Loucy (cell line): ENCODE data around the gene RPS5.
A peak's percentile ranks its signal among the peaks of the same experiment; 100 is the strongest.
"Not testable (repeated sequence)": the region's sequence is repeated elsewhere in the genome, so short reads cannot be mapped to it uniquely, and the experiment has no call there.

Source experiments
- H2AFZ ChIP-seq: fragments of 200-600 bp; sonication (generic); 2 replicates; pipeline ENCODE4 v1.6.0; 2016; ENCODE audit warnings: antibody characterized with exemption, mild to moderate bottlenecking, low read length, moderate library complexity
- H3F3A ChIP-seq: fragments of 200-600 bp; 2 replicates; pipeline ENCODE4 v1.6.0; 2016; ENCODE audit warnings: antibody characterized with exemption, low read depth, mild to moderate bottlenecking
- H3K27me3 ChIP-seq: fragments of 200-600 bp; sonication (generic); 2 replicates; pipeline ENCODE4 v1.6.1; 2014; ENCODE audit warnings: low read length, mild to moderate bottlenecking; ENCODE audit not compliant: insufficient read depth, poor library complexity, severe bottlenecking
- H3K36me3 ChIP-seq: fragments of 200-600 bp; sonication (generic); 2 replicates; pipeline ENCODE4 v1.6.1; 2016; ENCODE audit warnings: low read length; ENCODE audit not compliant: insufficient read depth
- H3K4me1 ChIP-seq: fragments of 200-600 bp; sonication (generic); 2 replicates; pipeline ENCODE4 v1.5.1; 2014; ENCODE audit warnings: low read length, mild to moderate bottlenecking; ENCODE audit not compliant: insufficient read depth, poor library complexity, severe bottlenecking
- H3K4me2 ChIP-seq: fragments of 200-600 bp; sonication (generic); 2 replicates; pipeline ENCODE4 v1.6.0; 2014; ENCODE audit warnings: antibody characterized with exemption, low read length, low read depth, mild to moderate bottlenecking; ENCODE audit not compliant: poor library complexity, severe bottlenecking
- H3K4me3 ChIP-seq: fragments of 200-600 bp; sonication (generic); 2 replicates; pipeline ENCODE4 v1.5.1; 2014; ENCODE audit warnings: low read length, mild to moderate bottlenecking, mixed read lengths; ENCODE audit not compliant: poor library complexity, severe bottlenecking
- H3K79me2 ChIP-seq: fragments of 200-600 bp; sonication (generic); 2 replicates; pipeline ENCODE4 v1.6.1; 2014; ENCODE audit warnings: low read length; ENCODE audit not compliant: insufficient read depth
- H3K9ac ChIP-seq: fragments of 200-600 bp; sonication (generic); 2 replicates; pipeline ENCODE4 v1.6.0; 2014; ENCODE audit warnings: mild to moderate bottlenecking, low read depth, low read length, moderate library complexity; ENCODE audit not compliant: poor library complexity, severe bottlenecking
- H3K9me2 ChIP-seq: fragments of 200-600 bp; sonication (generic); replicated peaks from 2 replicates; pipeline ENCODE4 v1.6.1; 2016; ENCODE audit warnings: low read depth, low read length, mixed read lengths
- H3K9me3 ChIP-seq: fragments of 200-600 bp; sonication (generic); 2 replicates; pipeline ENCODE4 v1.6.1; 2014; ENCODE audit warnings: mild to moderate bottlenecking, antibody characterized with exemption, low read length, low read depth; ENCODE audit not compliant: insufficient read depth
- H4K20me1 ChIP-seq: fragments of 200-600 bp; sonication (generic); 2 replicates; pipeline ENCODE4 v1.6.0; 2014; ENCODE audit warnings: antibody characterized with exemption, low read length, mild to moderate bottlenecking; ENCODE audit not compliant: insufficient read depth, poor library complexity, severe bottlenecking
- EZH2phosphoT487 ChIP-seq: fragments of 200-600 bp; IDR thresholded peaks from 2 replicates; pipeline ENCODE4 v1.6.1; 2018; ENCODE audit warnings: antibody characterized with exemption, mild to moderate bottlenecking, moderate library complexity, borderline replicate concordance
- TF ChIP-seq, protein P1 (sequence below): fragments of 200-600 bp; sonication (generic); conservative IDR thresholded peaks from 2 replicates; pipeline ENCODE4 v1.5.1; 2014; ENCODE audit warnings: mild to moderate bottlenecking, antibody characterized with exemption, low read length

Gene RPS5

DNA sequence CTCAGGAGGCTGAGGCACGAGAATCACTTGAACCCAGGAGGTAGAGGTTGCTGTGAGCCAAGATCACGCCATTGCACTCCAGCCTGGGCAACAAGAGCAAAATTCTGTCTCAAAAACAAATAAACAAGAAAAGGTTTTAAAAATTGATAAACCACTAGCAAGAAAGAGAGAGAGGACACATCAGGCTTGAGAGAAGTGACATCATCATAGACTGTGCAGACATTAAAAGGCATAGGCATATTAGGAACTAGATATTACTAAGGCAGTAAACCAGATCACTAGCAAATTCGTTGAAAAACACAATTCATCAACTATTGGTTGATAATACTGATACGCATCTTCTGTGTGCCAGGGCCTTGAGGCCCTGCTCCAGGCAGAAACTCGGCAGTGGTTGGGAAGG is 41.5 kb upstream of the RPS5 start:
- TF ChIP-seq, protein P1, sequence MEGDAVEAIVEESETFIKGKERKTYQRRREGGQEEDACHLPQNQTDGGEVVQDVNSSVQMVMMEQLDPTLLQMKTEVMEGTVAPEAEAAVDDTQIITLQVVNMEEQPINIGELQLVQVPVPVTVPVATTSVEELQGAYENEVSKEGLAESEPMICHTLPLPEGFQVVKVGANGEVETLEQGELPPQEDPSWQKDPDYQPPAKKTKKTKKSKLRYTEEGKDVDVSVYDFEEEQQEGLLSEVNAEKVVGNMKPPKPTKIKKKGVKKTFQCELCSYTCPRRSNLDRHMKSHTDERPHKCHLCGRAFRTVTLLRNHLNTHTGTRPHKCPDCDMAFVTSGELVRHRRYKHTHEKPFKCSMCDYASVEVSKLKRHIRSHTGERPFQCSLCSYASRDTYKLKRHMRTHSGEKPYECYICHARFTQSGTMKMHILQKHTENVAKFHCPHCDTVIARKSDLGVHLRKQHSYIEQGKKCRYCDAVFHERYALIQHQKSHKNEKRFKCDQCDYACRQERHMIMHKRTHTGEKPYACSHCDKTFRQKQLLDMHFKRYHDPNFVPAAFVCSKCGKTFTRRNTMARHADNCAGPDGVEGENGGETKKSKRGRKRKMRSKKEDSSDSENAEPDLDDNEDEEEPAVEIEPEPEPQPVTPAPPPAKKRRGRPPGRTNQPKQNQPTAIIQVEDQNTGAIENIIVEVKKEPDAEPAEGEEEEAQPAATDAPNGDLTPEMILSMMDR: no peak
- TF ChIP-seq EZH2phosphoT487: no peak
- H3K36me3 ChIP-seq: no peaks in the 10 kb centered on the region
- H3K9me3 ChIP-seq: no peaks in the 10 kb centered on the region
- no peaks in the 10 kb centered on the region for H3K27me3 ChIP-seq
- no peaks in the 10 kb centered on the region for H3K9me2 ChIP-seq
- peaks cover 32% of the 10 kb centered on the region for H3K4me1 ChIP-seq
- peak overlapping the region; percentile 95 for H3K4me3 ChIP-seq
- H4K20me1 ChIP-seq: no peaks in the 10 kb centered on the region
- peaks cover 25% of the 10 kb centered on the region for H3K79me2 ChIP-seq
- no peaks in the 10 kb centered on the region for H3F3A ChIP-seq
- H3K4me2 ChIP-seq: peak overlapping the region; percentile 84
- H3K9ac ChIP-seq: no peak overlapping the region
- H2AFZ ChIP-seq: no peak overlapping the region

DNA sequence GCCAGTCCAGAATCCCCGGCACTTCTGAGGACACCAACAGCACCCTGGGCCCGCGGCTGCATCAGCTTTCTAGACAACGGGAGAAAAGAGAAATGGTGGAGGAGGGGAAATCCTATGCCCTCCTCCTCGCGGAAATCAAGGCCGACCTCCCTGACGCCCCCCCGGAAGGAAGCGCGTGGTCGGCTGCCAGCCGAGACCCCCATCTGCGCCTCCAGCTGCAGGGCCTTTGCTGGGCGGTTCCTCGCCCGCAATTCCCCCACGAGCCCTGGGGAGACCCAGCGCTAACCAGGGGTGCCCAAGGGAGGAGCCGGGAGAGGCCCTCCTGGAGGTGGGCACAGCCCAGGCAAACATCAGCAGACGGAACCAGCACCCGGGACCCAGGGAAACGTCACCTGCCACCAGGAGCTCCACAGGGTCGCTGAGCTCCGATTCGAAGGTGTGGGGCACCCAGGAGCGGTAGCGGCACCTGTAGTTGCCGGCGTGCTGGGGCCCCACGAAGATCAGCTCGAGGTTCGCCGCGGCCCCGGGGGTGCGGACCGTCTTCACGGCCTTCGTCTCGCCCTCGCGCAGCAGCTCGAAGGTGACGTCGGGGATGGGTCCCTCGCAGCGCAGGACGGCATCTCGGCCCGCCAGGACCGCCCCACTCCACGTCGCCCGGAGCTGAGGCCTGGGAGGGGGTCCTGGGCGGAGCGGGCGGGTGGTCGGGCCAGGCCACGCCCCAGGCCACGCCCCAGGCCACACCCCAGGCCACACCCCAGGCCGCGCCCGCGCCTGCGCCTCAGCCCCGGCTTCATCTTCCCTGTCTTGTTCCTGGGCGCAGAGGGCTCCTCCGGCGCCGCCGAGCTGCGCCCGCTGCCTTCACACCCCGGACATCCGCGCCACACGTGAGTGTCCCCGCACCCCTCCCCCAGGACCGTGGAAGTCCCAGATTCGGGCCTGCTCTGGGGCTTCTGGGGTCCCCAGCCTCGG is 39.8 kb upstream of the RPS5 start:
- peak overlapping the region; percentile 84 for H3K4me2 ChIP-seq
- no peaks in the 10 kb centered on the region for H3K27me3 ChIP-seq
- peaks cover 27% of the 10 kb centered on the region for H3K4me1 ChIP-seq
- H3K9me2 ChIP-seq: no peaks in the 10 kb centered on the region
- H3K36me3 ChIP-seq: no peaks in the 10 kb centered on the region
- no peaks in the 10 kb centered on the region for H3F3A ChIP-seq
- peak overlapping the region; percentile 99 for H2AFZ ChIP-seq
- H3K79me2 ChIP-seq: peaks cover 25% of the 10 kb centered on the region
- peak overlapping the region; percentile 78 for H3K9ac ChIP-seq
- H4K20me1 ChIP-seq: no peaks in the 10 kb centered on the region
- peak overlapping the region; percentile 95 for H3K4me3 ChIP-seq
- TF ChIP-seq EZH2phosphoT487: no peak
- TF ChIP-seq, protein P1: no peak
- H3K9me3 ChIP-seq: no peaks in the 10 kb centered on the region

DNA sequence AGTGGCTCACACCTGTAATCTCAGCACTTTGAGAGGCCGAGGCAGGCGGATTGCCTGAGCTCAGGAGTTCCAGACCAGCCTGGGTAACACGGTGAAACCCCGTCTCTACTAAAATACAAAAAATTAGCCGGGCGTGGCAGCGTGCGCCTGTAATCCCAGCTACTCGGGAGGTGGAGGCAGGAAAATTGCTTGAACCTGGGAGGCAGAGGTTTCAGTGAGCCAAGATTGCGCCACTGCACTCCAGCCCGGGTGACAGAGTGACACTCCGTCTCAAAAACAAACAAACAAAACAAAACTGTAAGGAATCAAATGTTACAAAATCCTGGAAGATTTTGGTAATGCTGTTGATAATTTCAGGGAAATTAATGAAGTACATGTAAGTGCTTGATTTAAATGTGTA is 39.0 kb upstream of the RPS5 start:
- not testable (repeated sequence) for H3K36me3 ChIP-seq, H3F3A ChIP-seq, H3K27me3 ChIP-seq, H4K20me1 ChIP-seq, H3K9me2 ChIP-seq, H3K9me3 ChIP-seq
- Histone ChIP-seq H3K9ac (peak overlapping the region; percentile 78), H3K4me1 (peaks cover 23% of the 10 kb centered on the region), H3K4me2 (peak overlapping the region; percentile 84), H3K4me3 (peak overlapping the region; percentile 95), H2AFZ (peak overlapping the region; percentile 99), H3K79me2 (peaks cover 25% of the 10 kb centered on the region)
